Chondrocyte (in vitro differentiated cells): Measurements from ENCODE around the gene TWIST2. TPM values are rescaled to one million over a fixed set of nuclear protein-coding genes. Genes with fewer than 3 reads are reported as not detected.
A peak's percentile ranks its signal among the peaks of the same experiment; 100 is the strongest.

ENCODE experiments used
- DNase-seq: peaks from one replicate; pipeline ENCODE4 v3.0.0; 2021; ENCODE audit warnings: mixed read lengths, low spot score
- H3K27ac Mint-ChIP-seq: one replicate; pipeline ENCODE4 v1.8.0; 2021; ENCODE audit warnings: mild to moderate bottlenecking, moderate library complexity, mixed read lengths; ENCODE audit not compliant: unreplicated experiment
- H3K27me3 Mint-ChIP-seq: 2 replicates; pipeline ENCODE4 v1.8.0; 2021; ENCODE audit warnings: low read depth, mixed read lengths
- H3K36me3 Mint-ChIP-seq: 2 replicates; pipeline ENCODE4 v1.8.0; 2021; ENCODE audit warnings: low read depth, mixed read lengths
- H3K4me1 Mint-ChIP-seq: 2 replicates; pipeline ENCODE4 v1.8.0; 2021; ENCODE audit warnings: low read depth, mild to moderate bottlenecking, mixed read lengths
- H3K4me3 Mint-ChIP-seq: one replicate; pipeline ENCODE4 v1.8.0; 2021; ENCODE audit warnings: mild to moderate bottlenecking, moderate library complexity, mixed read lengths; ENCODE audit not compliant: unreplicated experiment
- H3K9me3 Mint-ChIP-seq: 2 replicates; pipeline ENCODE4 v1.8.0; 2021; ENCODE audit warnings: low read depth, mixed read lengths
- CTCF ChIP-seq: fragments of 200-600 bp; sonication (generic); IDR thresholded peaks from 2 replicates; pipeline ENCODE4 v1.5.0; 2021; ENCODE audit warnings: antibody characterized with exemption, mild to moderate bottlenecking, moderate library complexity
- total RNA-seq: library from RNA; stranded (reverse); gene quantifications from 3 replicates; pipeline ENCODE4 v1.2.1, GENCODE V29; 2021

The TWIST2 gene
- total RNA-seq, 1 donor from 2014 or later, result 2.4 TPM

DNA sequence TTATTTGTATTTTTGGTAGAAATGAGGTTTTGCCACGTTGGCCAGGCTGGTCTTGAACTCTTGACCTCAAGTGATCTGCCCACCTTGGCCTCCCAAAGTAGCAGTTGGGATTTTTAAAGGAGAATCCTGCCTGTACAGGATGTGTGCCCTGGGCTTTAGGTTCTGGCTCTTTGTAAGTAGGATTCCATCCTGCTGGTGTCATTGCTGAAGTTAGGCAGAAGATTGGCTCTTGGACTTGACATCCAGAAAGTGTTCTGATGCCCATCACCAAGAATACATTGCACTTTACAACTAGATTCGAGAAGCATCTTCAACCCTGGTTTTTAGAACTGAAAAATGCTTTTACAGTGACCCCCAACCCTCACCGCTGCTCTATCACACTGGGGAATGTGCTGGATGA is 4.4 kb upstream of the TWIST2 start:
- H3K4me1 Mint-ChIP-seq, result no peaks in the 10 kb centered on the region
- peaks cover 5% of the 10 kb centered on the region for H3K9me3 Mint-ChIP-seq
- H3K27me3 Mint-ChIP-seq, result peaks cover 31% of the 10 kb centered on the region
- H3K27ac Mint-ChIP-seq, result no peak overlapping the region
- no peak for DNase-seq
- peaks cover 1% of the 10 kb centered on the region for H3K36me3 Mint-ChIP-seq
- H3K4me3 Mint-ChIP-seq, result no peak overlapping the region
- TF ChIP-seq CTCF, result no peak

DNA sequence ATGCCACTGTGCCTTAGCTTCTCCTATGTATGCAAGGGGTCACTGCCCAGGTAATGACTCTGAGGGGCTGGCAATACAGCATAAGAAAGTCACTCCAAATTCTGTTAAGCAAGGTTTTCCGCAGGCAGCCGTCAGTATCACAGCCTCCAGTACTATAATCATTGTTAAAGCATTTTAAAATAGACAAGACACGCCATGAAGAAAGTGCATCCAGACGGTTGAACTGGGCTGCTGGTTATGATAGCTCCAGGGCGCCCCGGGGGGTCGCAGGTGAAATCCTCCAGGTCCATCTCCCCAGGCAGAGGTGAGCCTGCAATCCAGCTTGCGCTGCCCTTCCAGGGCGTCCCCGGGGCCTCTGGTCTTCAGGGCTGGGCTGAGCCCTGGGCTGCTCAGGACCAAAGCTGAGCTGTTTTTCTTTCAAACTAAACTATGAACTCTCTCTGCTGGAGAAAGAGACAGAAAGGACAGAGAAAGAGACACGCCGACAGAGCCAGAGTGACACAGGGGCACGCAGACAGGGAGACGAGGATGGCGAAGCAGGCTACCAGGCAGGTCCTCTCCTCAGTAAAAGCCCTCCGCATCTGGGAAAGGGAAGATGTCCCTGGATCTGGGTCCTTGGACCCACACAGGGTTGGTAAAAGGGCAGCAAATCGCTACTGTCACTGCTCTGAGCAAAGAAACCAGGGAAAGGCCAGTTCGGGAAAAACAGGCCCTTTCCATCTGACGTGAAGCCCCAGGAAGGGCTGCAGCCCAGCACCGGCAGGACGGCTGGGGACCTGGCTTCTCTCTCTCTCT is 2.1 kb upstream of the TWIST2 start:
- Mint-ChIP-seq H3K27me3 (peaks cover 26% of the 10 kb centered on the region), H3K4me1 (peaks cover 8% of the 10 kb centered on the region), H3K4me3 (no peak overlapping the region), H3K9me3 (no peaks in the 10 kb centered on the region), H3K27ac (no peak overlapping the region), H3K36me3 (no peaks in the 10 kb centered on the region)
- no peak for DNase-seq
- TF ChIP-seq CTCF, result no peak

- Mint-ChIP-seq H3K27me3 (peaks cover 26% of the 10 kb centered on the region), H3K4me3 (no peak overlapping the region), H3K36me3 (no peaks in the 10 kb centered on the region), H3K4me1 (peaks cover 8% of the 10 kb centered on the region), H3K9me3 (no peaks in the 10 kb centered on the region), H3K27ac (no peak overlapping the region)
- no peak for DNase-seq
- no peak for TF ChIP-seq CTCF
Measured at GRCh38 chr2:238846378-238846627, 1.6 kb upstream of the TWIST2 start.

DNA sequence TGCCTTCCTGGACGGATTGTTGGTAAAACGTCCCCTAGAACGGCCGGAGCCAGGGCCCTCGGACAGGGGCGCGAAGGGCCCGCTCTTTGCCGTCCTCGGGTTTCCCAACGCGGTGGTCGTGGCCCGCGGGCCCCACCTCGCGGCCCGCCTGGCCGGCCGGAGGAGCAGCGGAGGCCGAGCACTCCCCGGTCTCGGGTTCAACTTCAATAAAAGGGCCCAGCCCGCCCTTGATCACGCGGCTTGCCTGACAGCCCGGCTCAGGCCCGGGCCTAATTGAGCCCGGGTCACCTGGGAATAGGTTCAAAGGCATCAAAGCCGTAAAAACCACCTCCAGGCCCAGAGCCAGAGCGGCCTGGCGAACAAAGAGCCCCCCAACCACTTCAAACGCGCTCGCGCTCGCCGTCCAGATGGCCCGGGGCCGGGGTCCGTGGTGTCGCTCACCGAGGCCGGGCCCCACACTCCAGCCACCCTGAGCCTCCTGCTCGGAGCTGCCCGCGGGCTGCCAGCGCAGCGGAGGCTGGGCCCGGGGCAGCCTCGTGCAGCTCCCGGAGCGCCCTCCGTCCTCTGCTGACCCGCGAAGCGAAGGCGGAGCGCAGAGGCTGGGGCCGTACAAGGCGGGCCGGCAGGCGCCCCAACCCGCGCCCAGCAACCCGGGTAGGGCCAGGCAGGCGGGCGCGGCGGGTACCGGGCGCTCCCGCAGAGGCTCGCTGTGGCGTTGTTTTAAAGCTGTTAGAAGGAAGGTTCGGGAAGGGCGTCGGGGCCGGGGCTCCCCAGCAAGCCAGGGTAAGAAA is 1.1 kb upstream of the TWIST2 start:
- Mint-ChIP-seq H3K27ac (no peak overlapping the region), H3K27me3 (peaks cover 26% of the 10 kb centered on the region), H3K9me3 (no peaks in the 10 kb centered on the region), H3K4me3 (peak overlapping the region; percentile 35), H3K36me3 (no peaks in the 10 kb centered on the region), H3K4me1 (peaks cover 12% of the 10 kb centered on the region)
- DNase-seq, result no peak
- TF ChIP-seq CTCF, result no peak

- H3K27me3 Mint-ChIP-seq, result peaks cover 26% of the 10 kb centered on the region
- no peaks in the 10 kb centered on the region for H3K36me3 Mint-ChIP-seq
- H3K9me3 Mint-ChIP-seq, result no peaks in the 10 kb centered on the region
- TF ChIP-seq CTCF, result no peak
- no peak for DNase-seq
- peak overlapping the region; percentile 35 for H3K4me3 Mint-ChIP-seq
- peaks cover 13% of the 10 kb centered on the region for H3K4me1 Mint-ChIP-seq
- H3K27ac Mint-ChIP-seq, result no peak overlapping the region
Measured at GRCh38 chr2:238847419-238847801, 475 bp upstream of the TWIST2 start.
